Right lobe of liver (tissue), 4 donors: Measurements from ENCODE around the gene ZFR2.

Experiments
- CTCF ChIP-seq, 4 donors: fragments of 200-600 bp in 3 of 4; fragments of 450-650 bp in 1 of 4; IDR thresholded peaks; one replicate each; pipeline versions ENCODE4 v1.5.1 to v1.8.0; 2016 to 2022; ENCODE audit warnings: antibody characterized with exemption in 4 of 4, mild to moderate bottlenecking in 2 of 4
- POLR2A ChIP-seq: fragments of 450-650 bp; IDR thresholded peaks from one replicate; pipeline ENCODE4 v1.6.1; 2017; ENCODE audit warnings: antibody characterized with exemption, mild to moderate bottlenecking
- donor health status: DM: no; HTN: no; CAD: no.
- donor health status: DM: no; HTN: no; CAD: no.
- donor health status: DM: no; HTN: yes; CAD: no.

GRCh38 chr19:3860499-3860898, 8.3 kb downstream of the ZFR2 start:
- no peak for TF ChIP-seq POLR2A
- TF ChIP-seq CTCF (IDR thresholded peaks at IDR 0.05): no peak
